BLaER1 (cell line): Measurements from ENCODE around the gene TBCEL.
"Not testable (repeated sequence)": the region's sequence is repeated elsewhere in the genome, so short reads cannot be mapped to it uniquely, and the experiment has no call there.

Source experiments
- H3K27ac ChIP-seq: shearing (Covaris generic); formaldehyde crosslinking; 2 replicates; pipeline ENCODE4 v1.8.1; 2022
- H3K27me3 ChIP-seq: shearing (Covaris generic); formaldehyde crosslinking; 2 replicates; pipeline ENCODE4 v1.8.1; 2022
- H3K36me3 ChIP-seq: shearing (Covaris generic); formaldehyde crosslinking; 2 replicates; pipeline ENCODE4 v1.8.1; 2022
- H3K4me1 ChIP-seq: shearing (Covaris generic); formaldehyde crosslinking; 2 replicates; pipeline ENCODE4 v1.8.1; 2022
- H3K4me2 ChIP-seq: shearing (Covaris generic); formaldehyde crosslinking; 2 replicates; pipeline ENCODE4 v1.8.1; 2022
- H3K4me3 ChIP-seq: shearing (Covaris generic); formaldehyde crosslinking; 2 replicates; pipeline ENCODE4 v1.8.1; 2022
- H3K9ac ChIP-seq: shearing (Covaris generic); formaldehyde crosslinking; 2 replicates; pipeline ENCODE4 v1.8.1; 2022
- H3K9me3 ChIP-seq: shearing (Covaris generic); formaldehyde crosslinking; 2 replicates; pipeline ENCODE4 v1.8.1; 2022
- H4K20me1 ChIP-seq: shearing (Covaris generic); formaldehyde crosslinking; 2 replicates; pipeline ENCODE4 v1.8.1; 2022
- Cebpa-rat ChIP-seq: shearing (Covaris generic); IDR thresholded peaks from 2 replicates; pipeline ENCODE4 v1.8.1; 2022

Gene TBCEL

GRCh38 chr11:120994091-120994859 lies 29.6 kb upstream of the TBCEL start:
- Histone ChIP-seq H4K20me1 (no peaks in the 10 kb centered on the region), H3K36me3 (no peaks in the 10 kb centered on the region), H3K9me3 (no peaks in the 10 kb centered on the region), H3K4me1 (peaks cover 7% of the 10 kb centered on the region), H3K9ac (no peak overlapping the region), H3K4me3 (no peak overlapping the region), H3K27me3 (no peaks in the 10 kb centered on the region), H3K4me2 (no peak overlapping the region), H3K27ac (no peak overlapping the region)
- no peak for TF ChIP-seq Cebpa-rat

GRCh38 chr11:120995184-120995583 lies 28.7 kb upstream of the TBCEL start:
- Histone ChIP-seq H3K4me2 (no peak overlapping the region), H3K36me3 (no peaks in the 10 kb centered on the region), H3K4me3 (no peak overlapping the region), H3K9me3 (no peaks in the 10 kb centered on the region), H3K9ac (no peak overlapping the region), H3K27me3 (no peaks in the 10 kb centered on the region), H3K27ac (no peak overlapping the region), H3K4me1 (peaks cover 7% of the 10 kb centered on the region), H4K20me1 (no peaks in the 10 kb centered on the region)
- no peak for TF ChIP-seq Cebpa-rat

GRCh38 chr11:120996973-120997372 lies 26.9 kb upstream of the TBCEL start:
- H3K4me1 ChIP-seq, result peaks cover 7% of the 10 kb centered on the region
- H3K4me2 ChIP-seq, result no peak overlapping the region

GRCh38 chr11:120998581-120998980 lies 25.3 kb upstream of the TBCEL start:
- Histone ChIP-seq H3K27me3 (no peaks in the 10 kb centered on the region), H4K20me1 (no peaks in the 10 kb centered on the region), H3K4me1 (peaks cover 7% of the 10 kb centered on the region), H3K36me3 (no peaks in the 10 kb centered on the region), H3K9me3 (no peaks in the 10 kb centered on the region), H3K4me2 (no peak overlapping the region), H3K4me3 (no peak overlapping the region), H3K27ac (no peak overlapping the region), H3K9ac (no peak overlapping the region)
- no peak for TF ChIP-seq Cebpa-rat

More at GRCh38 chr11:120996973-120997372, 26.9 kb upstream of the TBCEL start:
- no peak for TF ChIP-seq Cebpa-rat
- Histone ChIP-seq H3K9me3 (no peaks in the 10 kb centered on the region), H4K20me1 (no peaks in the 10 kb centered on the region), H3K4me3 (no peak overlapping the region), H3K27ac (no peak overlapping the region), H3K27me3 (no peaks in the 10 kb centered on the region), H3K9ac (no peak overlapping the region), H3K36me3 (no peaks in the 10 kb centered on the region)

GRCh38 chr11:121004206-121004840 lies 19.6 kb upstream of the TBCEL start:
- Histone ChIP-seq H3K27me3 (no peaks in the 10 kb centered on the region), H3K27ac (no peak overlapping the region)
- no peak for TF ChIP-seq Cebpa-rat

GRCh38 chr11:121006922-121007321 lies 17.0 kb upstream of the TBCEL start:
- Histone ChIP-seq H3K9me3 (peaks cover 11% of the 10 kb centered on the region), H4K20me1 (no peaks in the 10 kb centered on the region), H3K36me3 (no peaks in the 10 kb centered on the region), H3K27ac (no peak overlapping the region), H3K4me1 (no peaks in the 10 kb centered on the region), H3K27me3 (no peaks in the 10 kb centered on the region), H3K9ac (no peak overlapping the region), H3K4me3 (no peak overlapping the region), H3K4me2 (no peak overlapping the region)
- no peak for TF ChIP-seq Cebpa-rat

More at GRCh38 chr11:121004206-121004840, 19.6 kb upstream of the TBCEL start:
- no peak overlapping the region for H3K4me3 ChIP-seq
- no peak overlapping the region for H3K4me2 ChIP-seq
- H3K4me1 ChIP-seq, result no peaks in the 10 kb centered on the region
- H3K9me3 ChIP-seq, result peaks cover 11% of the 10 kb centered on the region
- H4K20me1 ChIP-seq, result no peaks in the 10 kb centered on the region
- no peaks in the 10 kb centered on the region for H3K36me3 ChIP-seq
- no peak overlapping the region for H3K9ac ChIP-seq

- Histone ChIP-seq H3K4me3 (no peak overlapping the region), H3K9me3 (peaks cover 11% of the 10 kb centered on the region), H3K4me2 (no peak overlapping the region), H3K9ac (no peak overlapping the region), H3K4me1 (no peaks in the 10 kb centered on the region), H3K27ac (no peak overlapping the region), H3K27me3 (no peaks in the 10 kb centered on the region), H3K36me3 (no peaks in the 10 kb centered on the region), H4K20me1 (no peaks in the 10 kb centered on the region)
- no peak for TF ChIP-seq Cebpa-rat
These were observed 15.4 kb upstream of the TBCEL start for GRCh38 chr11:121008551-121008950.

GRCh38 chr11:121012091-121012490 lies 11.8 kb upstream of the TBCEL start:
- Histone ChIP-seq H3K4me1 (no peaks in the 10 kb centered on the region), H4K20me1 (no peaks in the 10 kb centered on the region), H3K36me3 (no peaks in the 10 kb centered on the region), H3K9me3 (no peaks in the 10 kb centered on the region), H3K4me3 (no peak overlapping the region), H3K9ac (no peak overlapping the region), H3K27ac (no peak overlapping the region), H3K27me3 (no peaks in the 10 kb centered on the region), H3K4me2 (no peak overlapping the region)
- no peak for TF ChIP-seq Cebpa-rat

GRCh38 chr11:121018746-121019145 lies 5.2 kb upstream of the TBCEL start:
- Histone ChIP-seq H3K9ac (no peak overlapping the region), H3K4me2 (no peak overlapping the region), H3K4me3 (no peak overlapping the region), H4K20me1 (no peaks in the 10 kb centered on the region), H3K9me3 (no peaks in the 10 kb centered on the region), H3K27ac (no peak overlapping the region), H3K27me3 (no peaks in the 10 kb centered on the region), H3K36me3 (no peaks in the 10 kb centered on the region), H3K4me1 (peaks cover 5% of the 10 kb centered on the region)
- TF ChIP-seq Cebpa-rat, result no peak

GRCh38 chr11:121021718-121022117 lies 2.2 kb upstream of the TBCEL start:
- not testable (repeated sequence) for H3K27me3 ChIP-seq, H3K4me3 ChIP-seq, H3K9ac ChIP-seq, H3K4me2 ChIP-seq, H3K27ac ChIP-seq, H3K9me3 ChIP-seq, H3K36me3 ChIP-seq
- H4K20me1 ChIP-seq, result peaks cover 26% of the 10 kb centered on the region
- peaks cover 20% of the 10 kb centered on the region for H3K4me1 ChIP-seq
